ENCODE results near the gene PUS7.

DNA sequence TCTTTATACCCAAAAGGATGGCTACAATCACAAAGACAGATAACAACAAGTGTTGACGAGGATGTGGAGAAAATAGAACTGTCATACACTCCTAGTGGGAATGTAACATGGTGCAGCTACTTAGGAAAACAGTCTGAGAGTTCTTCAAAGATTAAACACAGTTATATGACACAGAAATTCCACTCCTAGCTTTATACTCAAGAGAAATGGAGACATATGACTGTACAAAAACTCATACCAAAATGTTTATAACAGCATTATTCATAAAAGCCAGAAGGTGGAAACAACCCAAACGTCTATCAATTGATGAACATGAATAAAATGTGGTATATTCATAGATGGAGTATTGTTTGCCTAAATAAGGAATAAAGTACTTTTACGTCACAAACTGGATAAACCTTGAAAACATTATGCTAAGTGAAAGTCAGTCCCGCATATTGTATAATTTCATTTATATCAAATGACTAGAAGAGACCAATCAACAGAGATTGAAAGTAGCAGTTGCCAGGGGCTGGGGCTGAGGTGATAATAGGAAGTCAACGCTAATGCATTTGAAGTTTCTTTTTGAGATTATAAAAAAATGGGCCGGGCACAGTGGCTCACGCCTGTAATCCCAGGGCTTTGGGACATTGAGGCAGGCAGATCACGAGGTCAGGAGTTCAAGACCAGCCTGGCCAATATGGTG is 71.8 kb downstream of the PUS7 start:
- TF ChIP-seq POLR2AphosphoS5 (IDR thresholded peaks at IDR 0.05; ENCODE audit: low read depth, low read length) = no peak
- TF ChIP-seq, protein P1, sequence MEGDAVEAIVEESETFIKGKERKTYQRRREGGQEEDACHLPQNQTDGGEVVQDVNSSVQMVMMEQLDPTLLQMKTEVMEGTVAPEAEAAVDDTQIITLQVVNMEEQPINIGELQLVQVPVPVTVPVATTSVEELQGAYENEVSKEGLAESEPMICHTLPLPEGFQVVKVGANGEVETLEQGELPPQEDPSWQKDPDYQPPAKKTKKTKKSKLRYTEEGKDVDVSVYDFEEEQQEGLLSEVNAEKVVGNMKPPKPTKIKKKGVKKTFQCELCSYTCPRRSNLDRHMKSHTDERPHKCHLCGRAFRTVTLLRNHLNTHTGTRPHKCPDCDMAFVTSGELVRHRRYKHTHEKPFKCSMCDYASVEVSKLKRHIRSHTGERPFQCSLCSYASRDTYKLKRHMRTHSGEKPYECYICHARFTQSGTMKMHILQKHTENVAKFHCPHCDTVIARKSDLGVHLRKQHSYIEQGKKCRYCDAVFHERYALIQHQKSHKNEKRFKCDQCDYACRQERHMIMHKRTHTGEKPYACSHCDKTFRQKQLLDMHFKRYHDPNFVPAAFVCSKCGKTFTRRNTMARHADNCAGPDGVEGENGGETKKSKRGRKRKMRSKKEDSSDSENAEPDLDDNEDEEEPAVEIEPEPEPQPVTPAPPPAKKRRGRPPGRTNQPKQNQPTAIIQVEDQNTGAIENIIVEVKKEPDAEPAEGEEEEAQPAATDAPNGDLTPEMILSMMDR (IDR thresholded peaks at IDR 0.05 in 2 of 3, conservative IDR thresholded peaks at IDR 0.05 in 1 of 3; ENCODE audit: borderline replicate concordance in 1 of 3, insufficient read depth in 1 of 3, low read depth in 2 of 3, low read length in 2 of 3) = no peak
- no peak for TF ChIP-seq EZH2 (IDR thresholded peaks at IDR 0.05)
- TF ChIP-seq, protein P2, sequence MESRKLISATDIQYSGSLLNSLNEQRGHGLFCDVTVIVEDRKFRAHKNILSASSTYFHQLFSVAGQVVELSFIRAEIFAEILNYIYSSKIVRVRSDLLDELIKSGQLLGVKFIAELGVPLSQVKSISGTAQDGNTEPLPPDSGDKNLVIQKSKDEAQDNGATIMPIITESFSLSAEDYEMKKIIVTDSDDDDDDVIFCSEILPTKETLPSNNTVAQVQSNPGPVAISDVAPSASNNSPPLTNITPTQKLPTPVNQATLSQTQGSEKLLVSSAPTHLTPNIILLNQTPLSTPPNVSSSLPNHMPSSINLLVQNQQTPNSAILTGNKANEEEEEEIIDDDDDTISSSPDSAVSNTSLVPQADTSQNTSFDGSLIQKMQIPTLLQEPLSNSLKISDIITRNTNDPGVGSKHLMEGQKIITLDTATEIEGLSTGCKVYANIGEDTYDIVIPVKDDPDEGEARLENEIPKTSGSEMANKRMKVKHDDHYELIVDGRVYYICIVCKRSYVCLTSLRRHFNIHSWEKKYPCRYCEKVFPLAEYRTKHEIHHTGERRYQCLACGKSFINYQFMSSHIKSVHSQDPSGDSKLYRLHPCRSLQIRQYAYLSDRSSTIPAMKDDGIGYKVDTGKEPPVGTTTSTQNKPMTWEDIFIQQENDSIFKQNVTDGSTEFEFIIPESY (IDR thresholded peaks at IDR 0.05; ENCODE audit: extremely low read depth, insufficient replicate concordance, low read length) = no peak
- TF ChIP-seq SIN3A (IDR thresholded peaks at IDR 0.05; ENCODE audit: low read depth) = no peak
- no peak for TF ChIP-seq ZFX (IDR thresholded peaks at IDR 0.05)
- TF ChIP-seq ZNF274 (IDR thresholded peaks at IDR 0.05; ENCODE audit: low read depth, low read length) = no peak
- no peak for TF ChIP-seq POLR2A (IDR thresholded peaks at IDR 0.05; ENCODE audit: borderline replicate concordance, extremely low read depth, insufficient read depth, insufficient read length)
- TF ChIP-seq, protein P3, sequence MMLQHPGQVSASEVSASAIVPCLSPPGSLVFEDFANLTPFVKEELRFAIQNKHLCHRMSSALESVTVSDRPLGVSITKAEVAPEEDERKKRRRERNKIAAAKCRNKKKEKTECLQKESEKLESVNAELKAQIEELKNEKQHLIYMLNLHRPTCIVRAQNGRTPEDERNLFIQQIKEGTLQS (IDR thresholded peaks at IDR 0.05) = no peak
- TF ChIP-seq YY1 (IDR thresholded peaks at IDR 0.05; ENCODE audit: extremely low read depth, insufficient replicate concordance, low read depth, low read length) = no peak

Data from HCT116 (cell line).